Measurements from ENCODE around the gene CAPN11.

- TF ChIP-seq CTCF (IDR thresholded peaks at IDR 0.05; ENCODE audit: insufficient read depth, low read length) (no peak), POLR2AphosphoS5 (IDR thresholded peaks at IDR 0.05; ENCODE audit: low read depth) (no peak), REST (IDR thresholded peaks at IDR 0.05; ENCODE audit: insufficient replicate concordance, low read depth) (no peak), GABPA (IDR thresholded peaks at IDR 0.05; ENCODE audit: low read depth) (no peak), SPI1 (IDR thresholded peaks at IDR 0.05; ENCODE audit: borderline replicate concordance, low read depth) (no peak)
Observed at GRCh38 chr6:44185953-44186634, 27.5 kb downstream of the CAPN11 start.

All from HL-60 (cell line).